ENCODE measurements around the gene GGNBP2. TPM values are rescaled to one million over a fixed set of nuclear protein-coding genes. Genes with fewer than 3 reads are reported as not detected.
A peak's percentile ranks its signal among the peaks of the same experiment; 100 is the strongest.

Gene GGNBP2
- polyA plus RNA-seq, 3 donors: 22.3 to 89.5 (median 31.5) TPM

DNA sequence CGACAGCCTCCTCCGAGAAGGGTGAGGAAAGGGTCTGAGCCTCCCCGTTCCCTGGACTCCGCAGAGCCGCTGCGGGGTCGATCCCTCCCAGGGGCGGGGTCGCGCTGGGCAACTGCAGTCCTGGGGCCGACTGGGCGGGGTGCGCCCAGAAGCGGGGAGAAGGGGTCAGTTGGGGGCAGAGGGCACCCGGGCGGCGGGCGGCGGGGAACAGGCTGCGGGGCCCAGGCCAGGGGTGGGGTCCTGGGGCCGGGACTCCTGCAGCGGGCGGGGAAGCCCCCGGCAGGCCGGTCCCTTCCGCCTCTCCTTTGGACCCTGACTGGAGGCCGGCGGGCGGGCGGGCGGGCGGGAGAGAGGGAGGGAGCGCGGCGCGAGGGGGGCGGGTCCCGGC lies 352 bp downstream of the GGNBP2 start:
- TF ChIP-seq, protein P1, sequence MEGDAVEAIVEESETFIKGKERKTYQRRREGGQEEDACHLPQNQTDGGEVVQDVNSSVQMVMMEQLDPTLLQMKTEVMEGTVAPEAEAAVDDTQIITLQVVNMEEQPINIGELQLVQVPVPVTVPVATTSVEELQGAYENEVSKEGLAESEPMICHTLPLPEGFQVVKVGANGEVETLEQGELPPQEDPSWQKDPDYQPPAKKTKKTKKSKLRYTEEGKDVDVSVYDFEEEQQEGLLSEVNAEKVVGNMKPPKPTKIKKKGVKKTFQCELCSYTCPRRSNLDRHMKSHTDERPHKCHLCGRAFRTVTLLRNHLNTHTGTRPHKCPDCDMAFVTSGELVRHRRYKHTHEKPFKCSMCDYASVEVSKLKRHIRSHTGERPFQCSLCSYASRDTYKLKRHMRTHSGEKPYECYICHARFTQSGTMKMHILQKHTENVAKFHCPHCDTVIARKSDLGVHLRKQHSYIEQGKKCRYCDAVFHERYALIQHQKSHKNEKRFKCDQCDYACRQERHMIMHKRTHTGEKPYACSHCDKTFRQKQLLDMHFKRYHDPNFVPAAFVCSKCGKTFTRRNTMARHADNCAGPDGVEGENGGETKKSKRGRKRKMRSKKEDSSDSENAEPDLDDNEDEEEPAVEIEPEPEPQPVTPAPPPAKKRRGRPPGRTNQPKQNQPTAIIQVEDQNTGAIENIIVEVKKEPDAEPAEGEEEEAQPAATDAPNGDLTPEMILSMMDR (IDR thresholded peaks at IDR 0.05): no peak
- peak overlapping the region; percentile 99 for H2AFZ ChIP-seq (ENCODE audit: insufficient read depth, low read depth, low read length, poor library complexity, severe bottlenecking)
- Mint-ChIP-seq H3K36me3 (peaks cover 5 to 17% of the 10 kb centered on the region in 2 donors), H3K4me3 (peak overlapping the region; percentile 92 to 98), H3K9me3 (peaks cover 0 to 2% (median 0%) of the 10 kb centered on the region in 7 donors), H3K4me1 (peaks cover 41% of the 10 kb centered on the region), H3K27ac (peak overlapping the region; percentile 95 to 99 (median 98)), H3K27me3 (ENCODE audit: low read depth in 3 of 3) (no peaks in the 10 kb centered on the region)
- peaks cover 71% of the 10 kb centered on the region for H3K79me2 ChIP-seq (ENCODE audit: insufficient read depth, low read length)
- peaks cover 45% of the 10 kb centered on the region for H4K20me1 ChIP-seq (ENCODE audit: insufficient read depth, low read length)
- H3K9me3 ChIP-seq (replicated peaks in 1 of 2; ENCODE audit: control insufficient read depth in 1 of 2, insufficient read depth in 1 of 2, low read length in 2 of 2): no peaks in the 10 kb centered on the region
- peaks cover 0 to 9% of the 10 kb centered on the region in 2 donors for H3K36me3 ChIP-seq (replicated peaks in 1 of 2; ENCODE audit: control insufficient read depth in 1 of 2, insufficient read depth in 2 of 2, low read length in 2 of 2)
- intact Hi-C loops (cut with micrococcal nuclease): loop anchor here (5.0 to 10.0 kb wide), 2 partner anchors 47 to 410 kb away; partner anchors contain the start of gene DHRS11 (in 1 of the 2)
- no peaks in the 10 kb centered on the region for H3K27me3 ChIP-seq (ENCODE audit: control insufficient read depth in 2 of 2, insufficient read depth in 2 of 2, low read length in 2 of 2)
- peak overlapping the region; percentile 97 for H3K9ac ChIP-seq (ENCODE audit: insufficient read depth, low read length, poor library complexity, severe bottlenecking)
- DNase-seq: no peak
- under 1% methylated on average over 26 of the region's 38 CpGs for WGBS (ENCODE audit: insufficient coverage)
- H3K4me3 ChIP-seq (replicated peaks in 1 of 3; ENCODE audit: low read depth in 2 of 3, low read length in 3 of 3): peak overlapping the region; percentile 68 to 96 (median 88)
- H3K4me2 ChIP-seq (replicated peaks; ENCODE audit: extremely low read depth, low read length, poor library complexity, severe bottlenecking): peak overlapping the region; percentile 96
- H3K4me1 ChIP-seq (ENCODE audit: control insufficient read depth in 1 of 2, insufficient read depth in 2 of 2, low read length in 2 of 2): peaks cover 45 to 54% of the 10 kb centered on the region in 2 donors
- H3K27ac ChIP-seq (ENCODE audit: low read depth in 1 of 2, low read length in 2 of 2): peak overlapping the region; percentile 88 to 97

DNA sequence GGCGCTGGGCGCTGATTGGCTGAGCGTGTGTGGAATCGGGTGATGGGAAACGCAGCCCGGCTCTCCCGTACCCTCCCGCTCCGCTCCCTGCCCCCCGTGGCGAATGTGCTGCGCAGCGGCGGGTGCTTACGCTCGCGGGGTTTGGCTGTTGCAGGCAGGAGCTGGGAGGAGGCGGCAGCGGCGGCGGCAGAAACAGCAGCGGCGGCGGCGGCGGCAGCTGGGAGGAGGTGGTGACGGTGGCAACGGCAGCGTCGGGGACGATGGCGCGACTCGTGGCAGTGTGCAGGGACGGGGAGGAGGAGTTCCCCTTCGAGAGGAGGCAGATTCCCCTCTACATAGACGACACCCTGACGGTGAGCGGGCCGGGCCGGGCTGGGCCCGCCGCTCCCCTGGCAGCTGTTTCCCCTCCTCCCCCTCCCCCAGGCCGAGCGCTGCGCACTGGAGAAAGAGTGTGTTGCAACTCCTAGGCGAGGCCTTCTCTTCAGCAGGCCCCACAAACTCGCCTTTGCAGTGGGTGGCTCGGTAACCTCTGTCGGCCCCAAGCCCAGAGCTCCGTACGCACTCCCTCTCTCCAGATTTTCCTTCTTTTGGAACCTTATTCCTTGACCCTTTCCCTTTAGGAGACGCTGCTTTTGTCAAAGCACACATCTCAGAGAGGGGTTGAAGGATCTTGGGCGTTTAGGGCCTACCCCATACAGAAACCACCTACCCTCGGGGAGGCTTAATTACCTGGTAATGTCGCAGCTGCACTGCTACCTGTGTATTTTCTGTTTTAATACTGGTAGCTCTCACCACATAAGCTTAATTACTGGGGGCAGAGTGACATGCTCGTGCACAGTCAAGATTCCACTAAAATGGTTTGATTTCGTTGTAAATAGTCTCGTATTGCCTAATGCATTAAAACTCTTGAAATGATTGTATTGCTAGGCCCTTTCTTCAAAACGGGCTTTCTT lies 1.0 kb downstream of the GGNBP2 start:
- H3K9me3 Mint-ChIP-seq: peaks cover 0 to 2% (median 0%) of the 10 kb centered on the region in 7 donors
- H4K20me1 ChIP-seq (ENCODE audit: insufficient read depth, low read length): peaks cover 52% of the 10 kb centered on the region

More for the DNA sequence above, 1.0 kb downstream of the GGNBP2 start:
- Mint-ChIP-seq H3K27me3 (ENCODE audit: low read depth in 3 of 3) (no peaks in the 10 kb centered on the region), H3K4me3 (peak overlapping the region; percentile 87 to 92), H3K27ac (peak overlapping the region; percentile 93 to 98 (median 96)), H3K4me1 (peaks cover 48% of the 10 kb centered on the region), H3K36me3 (peaks cover 5 to 18% of the 10 kb centered on the region in 2 donors)
- 0% methylated on average over 48 of the region's 60 CpGs for WGBS (ENCODE audit: insufficient coverage)
- peaks cover 78% of the 10 kb centered on the region for H3K79me2 ChIP-seq (ENCODE audit: insufficient read depth, low read length)
- peak overlapping the region; percentile 88 to 97 for H3K27ac ChIP-seq (ENCODE audit: low read depth in 1 of 2, low read length in 2 of 2)
- intact Hi-C loops (cut with micrococcal nuclease): loop anchor here (5.0 to 10.0 kb wide), 2 partner anchors 47 to 409 kb away; partner anchors contain the start of gene DHRS11 (in 1 of the 2)
- peaks cover 0 to 12% of the 10 kb centered on the region in 2 donors for H3K36me3 ChIP-seq (replicated peaks in 1 of 2; ENCODE audit: control insufficient read depth in 1 of 2, insufficient read depth in 2 of 2, low read length in 2 of 2)
- no peaks in the 10 kb centered on the region for H3K9me3 ChIP-seq (replicated peaks in 1 of 2; ENCODE audit: control insufficient read depth in 1 of 2, insufficient read depth in 1 of 2, low read length in 2 of 2)
- TF ChIP-seq, protein P1 (IDR thresholded peaks at IDR 0.05): no peak
- peak overlapping the region; percentile 46 for H2AFZ ChIP-seq (ENCODE audit: insufficient read depth, low read depth, low read length, poor library complexity, severe bottlenecking)
- DNase-seq: peak; percentile 90 to 97 (median 94)
- H3K4me1 ChIP-seq (ENCODE audit: control insufficient read depth in 1 of 2, insufficient read depth in 2 of 2, low read length in 2 of 2): peaks cover 51 to 61% of the 10 kb centered on the region in 2 donors
- H3K27me3 ChIP-seq (ENCODE audit: control insufficient read depth in 2 of 2, insufficient read depth in 2 of 2, low read length in 2 of 2): no peaks in the 10 kb centered on the region
- peak overlapping the region; percentile 96 for H3K4me2 ChIP-seq (replicated peaks; ENCODE audit: extremely low read depth, low read length, poor library complexity, severe bottlenecking)
- peak overlapping the region; percentile 68 to 96 (median 88) for H3K4me3 ChIP-seq (replicated peaks in 1 of 3; ENCODE audit: low read depth in 2 of 3, low read length in 3 of 3)
- H3K9ac ChIP-seq (ENCODE audit: insufficient read depth, low read length, poor library complexity, severe bottlenecking): peak overlapping the region; percentile 97

All from CD14-positive monocyte (primary cell).